CD4-positive, alpha-beta T cell (primary cell): ENCODE results near the gene MEGF9. TPM values are rescaled to one million over a fixed set of nuclear protein-coding genes. Genes with fewer than 3 reads are reported as not detected.

ENCODE experiments used
- ATAC-seq: fragments of 200-7000 bp; cut with Tn5 transposase; one replicate; pipeline ENCODE4 v1.10.0; 2022; ENCODE audit warnings: mild to moderate bottlenecking; ENCODE audit not compliant: poor library complexity
- CTCF ChIA-PET: fragments of 350-600 bp; sonication (Branson Sonifier 250); formaldehyde crosslinking; loops from one replicate; lab custom pipeline; 2021; ENCODE audit warnings: antibody characterized with exemption, inconsistent platforms; lab: Charles Lee
- POLR2A ChIA-PET: fragments of 350-600 bp; sonication (Branson Sonifier 250); formaldehyde crosslinking; loops from one replicate; lab custom pipeline; 2021; ENCODE audit warnings: antibody characterized with exemption, inconsistent platforms; lab: Charles Lee
- DNase-seq, 14 experiments: peaks; one replicate each; pipeline ENCODE4 v3.0.0-alpha.2; 2013 to 2020; ENCODE audit warnings: mixed read lengths in 2 of 14
- H3K27ac ChIP-seq, 2 donors: one replicate each; pipeline versions ENCODE4 v1.5.1 to v1.7.0; 2013; ENCODE audit warnings: low read length in 2 of 2, low read depth in 1 of 2, mild to moderate bottlenecking in 1 of 2
- H3K27me3 ChIP-seq, 2 experiments: 1 replicate in 1 of 2; 2 replicates in 1 of 2; pipeline versions ENCODE4 v1.6.1 to v1.7.0; 2013; ENCODE audit warnings: low read length in 2 of 2, control low read depth in 1 of 2, mild to moderate bottlenecking in 1 of 2, moderate library complexity in 1 of 2; ENCODE audit not compliant: insufficient read depth in 2 of 2, control insufficient read depth in 1 of 2
- H3K36me3 ChIP-seq: one replicate; pipeline ENCODE4 v1.6.1; 2013; ENCODE audit warnings: low read length, control low read depth; ENCODE audit not compliant: insufficient read depth
- H3K4me1 ChIP-seq: one replicate; pipeline ENCODE4 v1.6.1; 2013; ENCODE audit warnings: low read length, control low read depth; ENCODE audit not compliant: insufficient read depth
- H3K4me3 ChIP-seq: one replicate; pipeline ENCODE4 v1.5.1; 2013; ENCODE audit warnings: mild to moderate bottlenecking, low read length, moderate library complexity
- H3K9me3 ChIP-seq, 2 experiments: 1 replicate in 1 of 2; 2 replicates in 1 of 2; pipeline versions ENCODE4 v1.6.1 to v1.7.0; 2013; ENCODE audit warnings: low read length in 2 of 2, mild to moderate bottlenecking in 2 of 2, control low read depth in 1 of 2, moderate library complexity in 1 of 2; ENCODE audit not compliant: control insufficient read depth in 1 of 2, insufficient read depth in 1 of 2
- H3K27ac Mint-ChIP-seq: one replicate; pipeline ENCODE4 v1.8.0; 2020; ENCODE audit warnings: mixed read lengths
- H3K27me3 Mint-ChIP-seq: one replicate; pipeline ENCODE4 v1.8.0; 2021; ENCODE audit warnings: mixed read lengths
- H3K36me3 Mint-ChIP-seq: one replicate; pipeline ENCODE4 v1.8.0; 2021; ENCODE audit warnings: low read depth, mixed read lengths
- H3K4me1 Mint-ChIP-seq: one replicate; pipeline ENCODE4 v1.8.0; 2021; ENCODE audit warnings: low read depth, mixed read lengths
- H3K4me3 Mint-ChIP-seq: one replicate; pipeline ENCODE4 v1.8.0; 2020; ENCODE audit warnings: mild to moderate bottlenecking, mixed read lengths
- H3K9me3 Mint-ChIP-seq: one replicate; pipeline ENCODE4 v1.8.0; 2020; ENCODE audit warnings: mixed read lengths
- intact Hi-C, 2 experiments: fragments of 100-400 bp; cut with DNase I in 1 of 2; cut with micrococcal nuclease in 1 of 2; formaldehyde crosslinking; loops; one replicate each; pipeline versions ENCODE4 v1.15.1 to v1.9.0; 2023 to 2025; cut with DNase I, micrococcal nuclease
- total RNA-seq, 174 experiments: library from RNA in 2 of 174; stranded (reverse) in 2 of 174; gene quantifications; one replicate each; pipeline ENCODE4 v1.2.3 and lab custom pipeline; 2021 to 2026
- TF ChIP-seq, protein P1 (sequence below): fragments of 200-600 bp; IDR thresholded peaks from one replicate; pipeline ENCODE4 v1.8.0; 2022; ENCODE audit warnings: antibody characterized with exemption, mild to moderate bottlenecking

Gene MEGF9
- total RNA-seq, 2 experiments from 2014 or later: 4.0 to 4.5 TPM

- TF ChIP-seq, protein P1, sequence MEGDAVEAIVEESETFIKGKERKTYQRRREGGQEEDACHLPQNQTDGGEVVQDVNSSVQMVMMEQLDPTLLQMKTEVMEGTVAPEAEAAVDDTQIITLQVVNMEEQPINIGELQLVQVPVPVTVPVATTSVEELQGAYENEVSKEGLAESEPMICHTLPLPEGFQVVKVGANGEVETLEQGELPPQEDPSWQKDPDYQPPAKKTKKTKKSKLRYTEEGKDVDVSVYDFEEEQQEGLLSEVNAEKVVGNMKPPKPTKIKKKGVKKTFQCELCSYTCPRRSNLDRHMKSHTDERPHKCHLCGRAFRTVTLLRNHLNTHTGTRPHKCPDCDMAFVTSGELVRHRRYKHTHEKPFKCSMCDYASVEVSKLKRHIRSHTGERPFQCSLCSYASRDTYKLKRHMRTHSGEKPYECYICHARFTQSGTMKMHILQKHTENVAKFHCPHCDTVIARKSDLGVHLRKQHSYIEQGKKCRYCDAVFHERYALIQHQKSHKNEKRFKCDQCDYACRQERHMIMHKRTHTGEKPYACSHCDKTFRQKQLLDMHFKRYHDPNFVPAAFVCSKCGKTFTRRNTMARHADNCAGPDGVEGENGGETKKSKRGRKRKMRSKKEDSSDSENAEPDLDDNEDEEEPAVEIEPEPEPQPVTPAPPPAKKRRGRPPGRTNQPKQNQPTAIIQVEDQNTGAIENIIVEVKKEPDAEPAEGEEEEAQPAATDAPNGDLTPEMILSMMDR: no peak
- Histone ChIP-seq H3K4me1 (no peaks in the 10 kb centered on the region), H3K9me3 (no peaks in the 10 kb centered on the region), H3K27ac (no peak overlapping the region), H3K36me3 (no peaks in the 10 kb centered on the region), H3K27me3 (no peaks in the 10 kb centered on the region), H3K4me3 (no peak overlapping the region)
- no peaks in the 10 kb centered on the region for H3K4me1 Mint-ChIP-seq
- no peak overlapping the region for H3K4me3 Mint-ChIP-seq
- no peaks in the 10 kb centered on the region for H3K9me3 Mint-ChIP-seq
- no peaks in the 10 kb centered on the region for H3K27me3 Mint-ChIP-seq
- no peaks in the 10 kb centered on the region for H3K36me3 Mint-ChIP-seq
- DNase-seq (no peak), ATAC-seq (no peak)
- CTCF ChIA-PET: interaction anchor here (1.0 kb wide), 1 partner anchor 14 kb away, joined by 3 read pairs; no protein-coding TSS in a partner anchor
- no peak overlapping the region for H3K27ac Mint-ChIP-seq
- POLR2A ChIA-PET: interaction anchor here (0.6 kb wide), 1 partner anchor 70 kb away, joined by 3 read pairs; no protein-coding TSS in a partner anchor
- intact Hi-C loops: no loop called here
These were observed 9.3 kb upstream of the MEGF9 start for GRCh38 chr9:120723565-120723964.

DNA sequence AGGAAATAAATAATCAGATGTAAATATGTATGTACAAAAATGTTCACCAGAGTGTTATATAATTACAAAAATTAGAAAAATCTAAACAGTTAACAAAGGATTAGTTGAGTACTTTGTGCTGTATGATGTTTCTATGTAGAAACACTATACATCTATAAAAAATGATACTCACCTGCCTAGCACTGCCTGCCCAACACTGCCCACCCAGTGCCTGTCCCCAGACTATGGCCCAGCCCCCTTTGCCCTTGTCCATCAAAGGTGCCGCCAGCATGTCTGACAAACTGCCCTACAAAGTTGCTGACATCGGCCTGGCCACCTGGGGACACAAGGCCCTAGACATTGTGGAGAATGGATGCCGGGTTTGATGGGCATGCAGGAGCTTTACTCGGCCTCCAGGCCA lies 6.1 kb upstream of the MEGF9 start:
- Histone ChIP-seq H3K4me1 (peaks cover 2% of the 10 kb centered on the region), H3K36me3 (no peaks in the 10 kb centered on the region), H3K9me3 (no peaks in the 10 kb centered on the region), H3K27ac (no peak overlapping the region), H3K4me3 (no peak overlapping the region), H3K27me3 (no peaks in the 10 kb centered on the region)
- H3K27me3 Mint-ChIP-seq: no peaks in the 10 kb centered on the region
- TF ChIP-seq, protein P1: no peak
- H3K4me1 Mint-ChIP-seq: no peaks in the 10 kb centered on the region
- H3K36me3 Mint-ChIP-seq: no peaks in the 10 kb centered on the region
- DNase-seq: no peak
- H3K4me3 Mint-ChIP-seq: no peak overlapping the region
- CTCF ChIA-PET: no interaction called here
- no peaks in the 10 kb centered on the region for H3K9me3 Mint-ChIP-seq
- H3K27ac Mint-ChIP-seq: no peak overlapping the region
- POLR2A ChIA-PET: no interaction called here
- intact Hi-C loops: no loop called here
- ATAC-seq: no peak

GRCh38 chr9:120718316-120718715 lies 4.0 kb upstream of the MEGF9 start:
- POLR2A ChIA-PET: interaction anchor here (0.7 kb wide), 1 partner anchor 17 kb away, joined by 3 read pairs; no protein-coding TSS in a partner anchor
- no peak for DNase-seq
- CTCF ChIA-PET: no interaction called here

More at GRCh38 chr9:120718316-120718715, 4.0 kb upstream of the MEGF9 start:
- H3K4me1 Mint-ChIP-seq: peaks cover 6% of the 10 kb centered on the region
- no peak overlapping the region for H3K27ac Mint-ChIP-seq
- no peaks in the 10 kb centered on the region for H3K36me3 Mint-ChIP-seq
- Histone ChIP-seq H3K9me3 (no peaks in the 10 kb centered on the region), H3K36me3 (no peaks in the 10 kb centered on the region), H3K27me3 (no peaks in the 10 kb centered on the region), H3K27ac (no peak overlapping the region), H3K4me3 (no peak overlapping the region), H3K4me1 (peaks cover 13% of the 10 kb centered on the region)
- TF ChIP-seq, protein P1: no peak
- H3K4me3 Mint-ChIP-seq: no peak overlapping the region
- intact Hi-C loops: loop anchor here in 1 of 2 experiments (10.0 kb wide), 1 partner anchor 126 kb away; the partner anchor contains the start of gene PSMD5
- H3K9me3 Mint-ChIP-seq: no peaks in the 10 kb centered on the region
- no peak for ATAC-seq
- no peaks in the 10 kb centered on the region for H3K27me3 Mint-ChIP-seq
